Fibroblast of pulmonary artery (primary cell): Measurements from ENCODE around the gene PCDHGC5.

Experiments used
- DNase-seq: peaks from one replicate; pipeline ENCODE4 v3.0.0-alpha.2; 2010; ENCODE audit warnings: low read depth
- H3K4me3 ChIP-seq: replicated peaks from 2 replicates; pipeline ENCODE4 v1.5.1; 2011; ENCODE audit warnings: low read depth, mild to moderate bottlenecking, control low read depth, low read length, moderate library complexity
- TF ChIP-seq, protein P1 (sequence below): IDR thresholded peaks from 2 replicates; pipeline ENCODE4 v1.5.1; 2011; ENCODE audit warnings: mild to moderate bottlenecking, control low read depth, low read length, inconsistent platforms; ENCODE audit errors: missing control alignments

Gene PCDHGC5

DNA sequence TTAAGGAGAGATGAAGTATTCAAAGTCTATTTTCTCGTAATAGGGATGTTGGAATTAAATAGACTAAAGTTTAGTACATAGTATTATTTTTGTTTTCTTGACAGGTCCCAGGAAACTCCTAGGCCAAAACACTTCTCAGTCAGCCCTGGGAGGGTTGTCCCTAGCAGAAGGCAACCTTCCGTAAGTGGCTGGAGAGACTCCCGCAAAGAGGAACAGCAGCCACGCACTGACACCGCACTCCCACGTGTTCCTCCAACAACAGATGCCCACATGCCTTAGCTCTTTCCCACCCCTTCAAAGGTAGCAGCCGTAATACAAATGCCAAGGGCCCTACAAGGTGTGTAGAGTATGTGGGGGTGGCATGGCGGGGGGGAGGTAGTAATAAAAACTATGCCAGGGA lies 28.4 kb downstream of the PCDHGC5 start:
- H3K4me3 ChIP-seq, result no peak overlapping the region
- TF ChIP-seq, protein P1, sequence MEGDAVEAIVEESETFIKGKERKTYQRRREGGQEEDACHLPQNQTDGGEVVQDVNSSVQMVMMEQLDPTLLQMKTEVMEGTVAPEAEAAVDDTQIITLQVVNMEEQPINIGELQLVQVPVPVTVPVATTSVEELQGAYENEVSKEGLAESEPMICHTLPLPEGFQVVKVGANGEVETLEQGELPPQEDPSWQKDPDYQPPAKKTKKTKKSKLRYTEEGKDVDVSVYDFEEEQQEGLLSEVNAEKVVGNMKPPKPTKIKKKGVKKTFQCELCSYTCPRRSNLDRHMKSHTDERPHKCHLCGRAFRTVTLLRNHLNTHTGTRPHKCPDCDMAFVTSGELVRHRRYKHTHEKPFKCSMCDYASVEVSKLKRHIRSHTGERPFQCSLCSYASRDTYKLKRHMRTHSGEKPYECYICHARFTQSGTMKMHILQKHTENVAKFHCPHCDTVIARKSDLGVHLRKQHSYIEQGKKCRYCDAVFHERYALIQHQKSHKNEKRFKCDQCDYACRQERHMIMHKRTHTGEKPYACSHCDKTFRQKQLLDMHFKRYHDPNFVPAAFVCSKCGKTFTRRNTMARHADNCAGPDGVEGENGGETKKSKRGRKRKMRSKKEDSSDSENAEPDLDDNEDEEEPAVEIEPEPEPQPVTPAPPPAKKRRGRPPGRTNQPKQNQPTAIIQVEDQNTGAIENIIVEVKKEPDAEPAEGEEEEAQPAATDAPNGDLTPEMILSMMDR, result no peak
- no peak for DNase-seq

DNA sequence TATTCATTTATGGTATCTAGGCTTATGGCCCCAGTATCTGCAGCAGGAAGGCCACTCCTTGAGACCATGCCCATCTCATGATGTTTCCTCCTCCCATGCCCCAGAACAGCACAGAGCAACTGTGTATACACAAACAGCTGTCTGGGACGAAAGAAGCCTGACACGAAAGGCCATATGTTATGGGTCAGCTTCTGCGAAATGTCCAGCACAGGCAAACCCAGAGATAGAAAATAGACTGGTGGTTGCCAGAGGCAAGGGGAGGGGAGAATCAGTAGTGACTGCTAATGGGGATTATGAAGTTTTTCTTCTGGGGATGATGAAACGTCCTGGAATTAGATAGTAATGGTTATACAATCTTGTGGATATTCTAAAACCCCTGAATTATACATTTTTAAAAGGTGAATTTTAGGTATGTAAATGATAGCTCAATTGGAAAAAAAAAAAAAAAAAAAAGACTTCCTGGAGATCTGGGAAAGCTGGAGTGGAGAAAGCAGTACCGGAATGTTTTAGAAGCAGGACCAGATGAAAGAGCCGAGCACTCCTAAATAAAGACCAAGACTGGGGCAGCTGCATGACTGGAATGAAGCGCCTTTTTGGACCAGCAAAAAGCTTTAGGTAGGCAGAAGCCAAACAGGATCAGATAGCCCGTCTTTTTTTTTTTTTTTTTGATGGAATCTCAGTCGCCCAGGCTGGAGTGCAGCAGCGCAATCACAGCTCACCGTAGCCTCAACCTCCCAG lies 29.2 kb downstream of the PCDHGC5 start:
- no peak overlapping the region for H3K4me3 ChIP-seq
- TF ChIP-seq, protein P1, result no peak
- no peak for DNase-seq

DNA sequence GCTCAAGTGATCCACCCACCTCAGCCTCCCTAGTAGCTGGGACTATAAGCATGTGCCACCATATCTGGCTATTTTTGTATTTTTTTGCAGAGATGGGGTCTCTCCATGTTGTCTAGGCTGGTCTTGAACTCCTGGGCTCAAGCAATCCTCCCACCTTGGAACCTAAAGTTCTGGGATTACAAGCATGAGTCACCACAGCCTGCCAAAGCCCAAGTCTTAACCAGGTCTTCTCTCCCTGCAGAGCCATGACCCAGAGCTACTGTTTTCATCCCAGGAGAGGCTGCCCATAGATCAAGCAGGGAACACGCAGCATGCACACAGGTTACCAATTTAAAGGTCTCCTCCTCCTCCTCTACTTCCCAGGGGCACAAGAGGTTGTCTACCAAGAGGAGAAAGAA lies 29.7 kb downstream of the PCDHGC5 start:
- TF ChIP-seq, protein P1, result no peak
- H3K4me3 ChIP-seq, result no peak overlapping the region
- no peak for DNase-seq

DNA sequence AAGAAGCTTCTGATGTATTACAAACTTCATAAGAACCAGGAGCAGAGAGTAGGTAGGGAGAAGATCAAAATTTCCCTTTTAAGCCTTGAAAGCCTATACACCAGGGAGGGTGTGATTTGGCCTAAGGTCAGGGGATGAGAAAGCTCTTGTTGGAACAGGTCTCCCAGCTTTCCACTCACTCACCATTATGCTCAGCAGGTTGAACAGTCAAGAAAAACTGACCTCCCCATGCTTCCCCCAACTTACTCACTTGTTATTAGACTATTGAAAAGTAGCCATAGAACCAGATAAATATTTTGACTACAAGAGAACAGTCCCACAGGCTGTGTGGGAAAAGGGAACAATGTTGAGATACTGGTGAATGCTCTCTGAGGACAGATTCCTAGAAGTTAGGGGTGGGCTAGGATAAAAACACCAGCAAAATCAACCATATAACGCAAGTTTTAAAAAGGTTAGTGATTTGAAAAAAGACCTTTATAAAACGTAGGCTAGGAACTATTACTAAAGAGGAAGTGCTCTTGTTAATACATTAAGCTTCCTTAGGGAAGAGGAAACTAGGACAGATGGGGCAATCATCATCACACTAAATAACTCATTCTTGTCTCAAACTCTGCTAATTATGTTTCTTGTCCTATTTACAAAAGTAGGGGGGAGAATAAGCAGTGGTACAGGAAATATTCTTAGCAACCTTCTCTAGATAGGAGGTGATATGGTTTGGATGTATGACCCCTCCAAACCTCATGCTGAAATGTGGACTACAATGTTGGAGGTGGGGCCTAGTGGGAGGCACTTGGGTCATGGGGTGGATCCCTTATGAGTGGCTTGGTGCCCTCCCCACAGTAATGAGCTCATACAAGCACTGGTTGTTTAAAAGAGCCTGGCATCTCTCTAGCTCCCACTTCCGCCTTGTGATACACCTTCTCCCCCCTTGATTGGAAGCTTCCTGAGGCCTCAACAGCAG lies 31.0 kb downstream of the PCDHGC5 start:
- TF ChIP-seq, protein P1, result no peak
- no peak for DNase-seq

DNA sequence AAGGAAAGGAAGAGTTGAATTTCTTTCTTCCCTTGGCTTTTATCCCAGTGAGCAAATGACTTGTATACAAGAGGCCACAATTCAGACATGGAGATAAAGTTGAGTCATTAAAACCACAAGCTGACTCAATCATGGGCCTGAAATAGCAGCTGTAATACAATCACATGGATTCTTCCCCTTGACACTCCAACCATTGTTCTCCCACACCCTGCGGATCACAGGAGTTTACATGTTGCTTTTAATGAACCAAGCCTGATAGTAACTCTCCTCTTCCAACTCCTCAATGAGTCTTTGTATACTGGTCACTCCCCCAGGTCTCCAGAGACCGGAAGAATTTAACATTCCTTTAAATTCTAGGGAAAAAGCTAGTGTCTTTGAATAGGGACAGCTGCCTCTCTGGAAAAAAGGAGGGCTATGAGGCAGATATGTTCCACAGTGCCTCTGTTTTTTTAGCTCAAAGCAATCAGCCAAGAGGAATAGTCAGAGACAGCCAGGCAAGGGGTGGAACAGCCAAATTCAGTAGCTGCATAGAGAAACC lies 32.4 kb downstream of the PCDHGC5 start:
- no peak overlapping the region for H3K4me3 ChIP-seq
- TF ChIP-seq, protein P1, result no peak
- DNase-seq, result peak; percentile 100

More for the DNA sequence above, 31.0 kb downstream of the PCDHGC5 start:
- no peak overlapping the region for H3K4me3 ChIP-seq

DNA sequence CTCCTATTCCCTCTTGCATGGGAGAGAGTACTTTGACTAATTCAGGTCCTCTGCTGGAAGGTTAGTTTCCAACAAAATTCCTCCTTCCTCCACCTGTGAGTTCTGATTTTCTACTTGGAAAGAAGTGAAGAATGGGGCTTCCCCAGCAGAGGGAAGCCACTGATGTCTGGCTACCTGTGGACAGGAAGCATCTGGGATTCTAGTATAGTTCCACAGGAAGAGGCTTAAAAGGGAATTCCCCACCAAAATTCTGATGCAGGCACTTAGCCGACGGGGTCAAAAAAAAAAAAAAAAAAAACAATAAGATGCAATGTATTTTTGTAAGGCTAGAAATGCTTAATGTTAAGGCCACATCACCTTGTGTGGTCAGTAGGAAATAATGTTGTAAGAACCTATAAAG lies 33.4 kb downstream of the PCDHGC5 start:
- DNase-seq, result no peak
- TF ChIP-seq, protein P1, result no peak
- no peak overlapping the region for H3K4me3 ChIP-seq
